Lower lobe of right lung (tissue), 2 donors: ENCODE measurements around the gene ACTC1. TPM values are rescaled to one million over a fixed set of nuclear protein-coding genes. Genes with fewer than 3 reads are reported as not detected.

Experiments used
- ATAC-seq, 2 donors: fragments of 200-7000 bp; cut with Tn5 transposase; one replicate each; pipeline ENCODE4 v1.9.1; 2020 to 2022; ENCODE audit warnings: mild to moderate bottlenecking in 2 of 2, moderate library complexity in 2 of 2
- DNase-seq: peaks from one replicate; pipeline ENCODE4 v3.0.0-alpha.2; 2020
- H3K27ac ChIP-seq: fragments of 200-600 bp; one replicate; pipeline ENCODE4 v1.8.0; 2022
- H3K27me3 ChIP-seq: fragments of 200-600 bp; one replicate; pipeline ENCODE4 v1.8.0; 2022; ENCODE audit warnings: low read depth
- H3K36me3 ChIP-seq: fragments of 200-600 bp; one replicate; pipeline ENCODE4 v1.8.0; 2022; ENCODE audit warnings: mild to moderate bottlenecking
- H3K4me1 ChIP-seq: fragments of 200-600 bp; one replicate; pipeline ENCODE4 v1.8.0; 2022
- H3K4me3 ChIP-seq: fragments of 200-600 bp; one replicate; pipeline ENCODE4 v1.8.0; 2022; ENCODE audit warnings: mild to moderate bottlenecking
- H3K9me3 ChIP-seq: fragments of 200-600 bp; one replicate; pipeline ENCODE4 v1.8.0; 2022
- intact Hi-C: fragments of 100-400 bp; cut with DNase I; formaldehyde crosslinking; loops from one replicate; pipeline ENCODE4 v1.11.0; 2022
- total RNA-seq: library from RNA; stranded (reverse); fragmentation: NEBNext Ultra II Directional; extraction: Animal tissue kit (Norgen Biotek cat#: 25700); gene quantifications from one replicate; pipeline ENCODE4 v1.2.1, GENCODE V29; 2021
- TF ChIP-seq, protein P1 (sequence below): fragments of 200-600 bp; IDR thresholded peaks from one replicate; pipeline ENCODE4 v1.8.0; 2022; ENCODE audit warnings: antibody characterized with exemption, mild to moderate bottlenecking
- donor health status: DM: no; HTN: yes; CAD: no; lungs with severe emphysema.

ACTC1 gene
- total RNA-seq, 1 donor from 2014 or later: 0.62 TPM

- DNase-seq (no peak), ATAC-seq (no peak)
- H3K9me3 ChIP-seq: no peaks in the 10 kb centered on the region
- no peaks in the 10 kb centered on the region for H3K4me1 ChIP-seq
- no peak overlapping the region for H3K27ac ChIP-seq
- H3K27me3 ChIP-seq: no peaks in the 10 kb centered on the region
- H3K36me3 ChIP-seq: no peaks in the 10 kb centered on the region
- intact Hi-C loops: no loop called here
- no peak overlapping the region for H3K4me3 ChIP-seq
- TF ChIP-seq, protein P1, sequence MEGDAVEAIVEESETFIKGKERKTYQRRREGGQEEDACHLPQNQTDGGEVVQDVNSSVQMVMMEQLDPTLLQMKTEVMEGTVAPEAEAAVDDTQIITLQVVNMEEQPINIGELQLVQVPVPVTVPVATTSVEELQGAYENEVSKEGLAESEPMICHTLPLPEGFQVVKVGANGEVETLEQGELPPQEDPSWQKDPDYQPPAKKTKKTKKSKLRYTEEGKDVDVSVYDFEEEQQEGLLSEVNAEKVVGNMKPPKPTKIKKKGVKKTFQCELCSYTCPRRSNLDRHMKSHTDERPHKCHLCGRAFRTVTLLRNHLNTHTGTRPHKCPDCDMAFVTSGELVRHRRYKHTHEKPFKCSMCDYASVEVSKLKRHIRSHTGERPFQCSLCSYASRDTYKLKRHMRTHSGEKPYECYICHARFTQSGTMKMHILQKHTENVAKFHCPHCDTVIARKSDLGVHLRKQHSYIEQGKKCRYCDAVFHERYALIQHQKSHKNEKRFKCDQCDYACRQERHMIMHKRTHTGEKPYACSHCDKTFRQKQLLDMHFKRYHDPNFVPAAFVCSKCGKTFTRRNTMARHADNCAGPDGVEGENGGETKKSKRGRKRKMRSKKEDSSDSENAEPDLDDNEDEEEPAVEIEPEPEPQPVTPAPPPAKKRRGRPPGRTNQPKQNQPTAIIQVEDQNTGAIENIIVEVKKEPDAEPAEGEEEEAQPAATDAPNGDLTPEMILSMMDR: no peak
These were observed 33.0 kb upstream of the ACTC1 start for GRCh38 chr15:34828145-34828911.

DNA sequence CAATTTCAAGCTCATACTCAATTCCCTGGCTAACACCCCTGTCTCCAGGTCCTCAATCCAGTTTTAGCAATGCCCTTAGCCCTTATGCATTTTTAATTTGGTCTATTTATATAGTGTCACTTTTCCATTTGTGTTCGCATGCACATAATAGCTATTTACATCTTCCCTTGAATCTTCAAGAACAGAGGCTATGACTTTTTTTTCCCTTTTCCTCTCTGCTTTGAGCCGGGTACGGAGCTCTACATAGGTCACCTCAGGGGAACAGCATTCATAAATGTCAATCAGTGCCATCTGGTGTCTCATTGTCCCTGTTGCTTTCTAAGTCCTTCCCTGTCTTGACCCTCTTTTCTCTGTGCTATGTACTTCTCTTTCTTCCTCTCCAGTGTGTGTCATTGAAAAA, 26.5 kb upstream of the ACTC1 start:
- H3K9me3 ChIP-seq: no peaks in the 10 kb centered on the region
- no peaks in the 10 kb centered on the region for H3K36me3 ChIP-seq
- TF ChIP-seq, protein P1: no peak
- H3K4me3 ChIP-seq: no peak overlapping the region
- no peak overlapping the region for H3K27ac ChIP-seq
- ATAC-seq: no peak
- intact Hi-C loops: no loop called here
- H3K27me3 ChIP-seq: no peaks in the 10 kb centered on the region
- no peaks in the 10 kb centered on the region for H3K4me1 ChIP-seq
- DNase-seq: no peak

DNA sequence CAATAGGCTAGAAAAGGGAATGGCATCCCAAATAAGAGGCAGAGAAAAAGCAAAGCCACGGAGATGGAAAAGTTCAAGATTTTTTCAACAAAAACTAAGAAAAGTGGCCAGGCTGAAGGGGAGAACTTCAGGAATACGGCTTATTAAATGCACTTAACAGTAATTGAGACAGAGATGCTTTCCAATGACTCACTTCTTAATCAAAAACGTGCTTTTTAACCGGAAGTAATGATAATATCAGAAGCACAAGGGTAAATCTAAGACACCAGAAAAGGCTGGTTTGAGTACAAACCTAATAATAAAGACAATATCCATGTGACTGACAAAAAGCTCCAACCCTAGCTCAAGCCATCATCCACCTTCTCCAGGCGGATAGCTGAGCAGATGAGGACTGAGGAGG, 24.8 kb upstream of the ACTC1 start:
- Histone ChIP-seq H3K4me1 (no peaks in the 10 kb centered on the region), H3K36me3 (no peaks in the 10 kb centered on the region), H3K4me3 (no peak overlapping the region), H3K27ac (no peak overlapping the region), H3K27me3 (no peaks in the 10 kb centered on the region), H3K9me3 (no peaks in the 10 kb centered on the region)
- intact Hi-C loops: no loop called here
- TF ChIP-seq, protein P1: no peak
- ATAC-seq (no peak), DNase-seq (no peak)

DNA sequence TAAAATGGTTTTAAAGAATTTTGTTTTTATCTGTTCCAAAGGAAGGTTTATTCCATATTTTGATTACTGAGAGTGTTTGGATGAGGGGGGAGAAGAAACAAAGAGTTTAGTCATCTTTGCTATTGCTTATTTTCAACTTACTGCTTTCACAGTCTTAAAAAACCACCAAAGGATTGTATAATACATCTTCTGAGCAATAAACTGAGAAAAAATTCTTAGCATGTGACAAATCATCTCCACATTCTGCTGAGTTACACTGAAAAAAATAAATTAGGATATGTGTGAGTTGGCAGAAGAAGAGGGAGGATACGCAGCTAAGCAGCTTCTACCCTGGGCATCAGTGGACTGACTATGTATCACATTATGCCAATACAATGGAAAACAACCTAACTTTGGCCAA, 23.2 kb upstream of the ACTC1 start:
- DNase-seq (no peak), ATAC-seq (no peak)
- Histone ChIP-seq H3K36me3 (no peaks in the 10 kb centered on the region), H3K4me3 (no peak overlapping the region), H3K4me1 (no peaks in the 10 kb centered on the region), H3K27ac (no peak overlapping the region), H3K27me3 (no peaks in the 10 kb centered on the region), H3K9me3 (no peaks in the 10 kb centered on the region)
- TF ChIP-seq, protein P1: no peak
- intact Hi-C loops: no loop called here

- Histone ChIP-seq H3K27ac (no peak overlapping the region), H3K4me3 (no peak overlapping the region), H3K9me3 (no peaks in the 10 kb centered on the region), H3K36me3 (no peaks in the 10 kb centered on the region), H3K4me1 (no peaks in the 10 kb centered on the region), H3K27me3 (no peaks in the 10 kb centered on the region)
- DNase-seq (no peak), ATAC-seq (no peak)
- intact Hi-C loops: no loop called here
- TF ChIP-seq, protein P1: no peak
These were observed 20.5 kb upstream of the ACTC1 start for GRCh38 chr15:34815836-34816235.
